Left kidney (tissue), 8 donors: ENCODE results near the gene MEDAG. TPM values are rescaled to one million over a fixed set of nuclear protein-coding genes. Genes with fewer than 3 reads are reported as not detected.

Experiments
- DNase-seq: peaks from one replicate; pipeline ENCODE4 v3.0.0-alpha.2; 2013
- long read RNA-seq, 8 donors: transcript quantifications; one replicate each; lab custom pipeline, GENCODE V29; 2026
- polyA plus RNA-seq: library from polyadenylated mRNA; unstranded; fragments of 120-200 nt; gene quantifications from one replicate; pipeline ENCODE4 v1.2.1, GENCODE V29; 2013; ENCODE audit not compliant: insufficient read length

Gene MEDAG
- polyA plus RNA-seq = 0.80 TPM
- long read RNA-seq, donor 1 = 0 reads
- long read RNA-seq, donor 2 = 0 reads
- long read RNA-seq, donor 3 = 0 reads
- long read RNA-seq, donor 4 = 0 reads
- long read RNA-seq, donor 5, partial matches to known transcripts = 0 of 2 reads
- long read RNA-seq, donor 5, other reads (novel, unspliced or antisense) = 0 of 2 reads
- long read RNA-seq, donor 6, partial matches to known transcripts = 0 of 1 reads
- long read RNA-seq, donor 6, other reads (novel, unspliced or antisense) = 0 of 1 reads
- long read RNA-seq, donor 7, partial matches to known transcripts = 0 of 1 reads
- long read RNA-seq, donor 7, other reads (novel, unspliced or antisense) = 0 of 1 reads
- long read RNA-seq, donor 8, partial matches to known transcripts = 0 of 1 reads
- long read RNA-seq, donor 8, other reads (novel, unspliced or antisense) = 0 of 1 reads

DNA sequence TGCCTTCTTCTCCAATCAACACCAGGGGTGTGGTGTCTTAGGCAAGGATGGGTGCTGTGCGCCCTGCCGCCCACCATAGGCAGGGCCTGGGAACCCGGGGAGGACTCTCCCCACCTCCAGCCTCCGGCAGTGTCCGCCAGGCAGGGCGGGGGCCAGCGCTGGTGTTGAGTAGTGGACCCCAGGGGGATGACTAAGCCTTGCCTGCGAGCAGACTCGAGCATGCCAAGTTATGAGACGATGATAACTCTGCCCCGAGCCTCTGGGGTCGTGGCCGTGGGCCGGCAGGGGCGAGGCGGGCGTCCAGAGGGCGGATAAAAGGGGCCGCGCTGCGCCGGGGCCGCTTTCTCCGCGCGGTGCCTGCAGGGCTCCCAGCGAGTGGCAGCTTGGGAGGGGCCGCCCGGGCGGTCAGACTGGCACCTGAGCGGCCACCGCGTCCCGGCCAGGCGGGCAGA is at the start of gene MEDAG:
TSS of gene MEDAG (plus strand) at position 340 of the 452 bp plus-strand sequence. CDS start 245 bp downstream, outside the sequence.
- DNase-seq = no peak

DNA sequence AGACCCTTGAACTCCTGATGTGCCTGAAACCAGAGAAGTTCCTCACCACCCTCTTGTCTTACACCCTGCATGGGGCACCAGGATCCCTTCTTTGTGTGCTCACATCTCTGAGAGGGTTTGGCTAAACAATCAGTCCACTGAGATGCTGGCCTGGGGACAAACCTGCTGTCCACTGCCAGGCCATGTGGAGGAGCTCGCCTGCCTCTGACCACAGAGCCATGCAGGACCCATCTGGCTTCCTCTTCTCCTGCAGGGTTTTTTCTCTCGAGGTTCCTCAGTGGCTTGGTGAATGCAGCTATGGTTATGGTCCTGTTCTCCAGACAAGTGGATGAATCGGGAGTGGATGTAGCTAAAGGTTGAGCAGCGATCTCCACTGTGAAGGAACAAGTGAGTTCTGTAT is 49.1 kb upstream of the MEDAG start:
- no peak for DNase-seq

DNA sequence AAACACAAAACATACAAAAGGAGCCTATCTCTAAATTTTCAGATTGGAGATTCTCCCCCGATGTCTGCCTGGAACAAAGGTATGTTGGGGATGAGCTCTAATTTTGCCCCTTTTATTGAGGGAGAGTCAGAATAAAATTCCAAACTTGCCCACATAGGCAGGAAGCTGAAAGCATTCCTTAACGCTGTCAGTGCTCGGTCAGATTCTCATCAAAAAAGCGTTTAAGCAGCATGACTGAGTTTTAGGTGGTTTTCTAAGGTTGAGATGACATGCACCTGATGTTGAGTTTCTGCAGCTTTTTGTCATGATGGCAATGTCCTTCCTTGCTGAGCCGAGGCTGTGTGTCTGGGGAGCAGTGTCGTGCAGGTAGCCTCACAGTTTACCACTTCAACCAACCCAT is 48.4 kb upstream of the MEDAG start:
- no peak for DNase-seq

DNA sequence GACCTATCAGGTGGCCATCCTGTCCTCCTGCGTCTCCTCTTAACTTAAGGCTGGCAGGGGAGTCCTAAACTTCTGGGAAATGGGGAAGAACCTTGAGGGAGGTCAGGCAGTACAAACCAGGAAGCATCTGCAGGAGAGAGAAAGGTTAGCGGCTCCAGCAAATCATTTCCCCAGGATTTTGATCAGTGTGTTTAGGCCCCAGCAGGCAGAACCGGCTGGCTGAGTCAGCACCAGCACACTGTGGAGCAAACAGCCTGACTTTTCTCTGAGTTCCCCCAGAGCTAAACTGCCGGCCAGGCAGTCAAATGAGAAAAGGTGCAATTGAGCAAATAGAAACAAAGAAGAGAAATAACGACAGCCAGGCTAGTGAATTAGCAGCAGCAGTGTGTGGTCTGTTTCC is 46.7 kb upstream of the MEDAG start:
- no peak for DNase-seq

DNA sequence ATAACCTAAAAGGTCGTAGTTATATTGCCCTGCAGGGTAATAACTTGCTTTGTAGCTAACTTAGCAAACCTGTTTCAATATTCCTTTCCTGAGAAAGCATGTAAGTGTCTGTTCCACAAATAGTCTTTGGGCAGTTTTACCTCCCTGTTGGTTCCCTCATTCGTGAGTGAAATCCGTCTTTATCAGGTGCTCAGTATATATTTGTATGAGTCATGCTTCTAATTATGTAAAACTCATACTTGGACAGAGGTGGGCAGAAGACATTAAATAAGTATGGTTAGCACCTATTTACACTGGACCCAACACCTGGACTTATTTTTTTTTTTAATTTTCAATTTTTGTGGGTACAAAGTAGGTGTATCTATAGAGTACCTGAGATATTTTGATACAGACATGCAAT is 44.9 kb upstream of the MEDAG start:
- DNase-seq = no peak

DNA sequence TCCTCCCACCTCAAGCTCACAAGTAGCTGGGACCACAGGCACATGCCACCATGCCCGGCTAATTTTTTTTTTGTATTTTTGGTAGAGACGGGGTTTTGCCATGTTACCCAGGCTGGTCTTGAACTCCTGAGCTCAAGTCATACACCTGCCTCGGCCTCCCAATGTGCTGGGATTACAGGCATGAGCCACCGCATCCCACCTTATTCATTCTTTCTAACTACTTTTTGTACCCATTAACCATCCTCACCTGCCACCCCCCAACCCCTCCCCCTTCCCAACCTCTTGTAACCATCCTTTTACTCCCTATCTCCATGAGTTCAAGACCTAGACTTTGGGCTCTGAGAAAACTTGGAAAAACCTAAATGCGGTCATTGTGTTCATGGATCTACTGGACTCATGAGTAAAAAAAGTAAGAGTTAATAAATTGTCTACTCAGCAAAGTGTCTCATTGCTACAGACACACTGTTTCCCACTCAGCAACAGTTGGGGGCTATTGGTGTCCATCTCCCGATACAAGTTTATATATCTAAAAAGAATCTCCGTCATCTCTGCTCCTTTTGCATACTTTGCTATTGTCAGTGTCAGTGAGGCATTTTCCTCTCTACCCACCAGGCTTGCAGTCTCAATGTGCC is 44.1 kb upstream of the MEDAG start:
- no peak for DNase-seq

DNA sequence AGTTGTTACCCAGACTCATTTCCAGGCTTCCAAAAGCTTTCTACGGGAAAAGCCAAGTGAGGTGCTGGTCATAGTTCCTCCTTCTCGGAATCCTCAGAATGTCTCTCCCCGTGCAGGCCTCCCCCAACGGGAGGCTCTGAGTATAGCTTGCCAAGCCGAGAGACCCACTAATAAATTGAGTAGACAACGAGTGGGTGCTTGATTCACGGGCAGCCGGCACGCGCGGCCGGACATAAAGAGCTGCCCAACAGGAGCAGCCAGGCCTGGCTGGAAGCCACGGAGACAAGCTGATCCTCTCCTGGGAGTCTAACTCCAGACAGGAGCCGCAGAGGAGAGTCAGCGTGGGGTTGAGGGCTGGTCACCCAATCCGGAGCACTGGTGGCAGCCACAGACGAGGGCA is 43.4 kb upstream of the MEDAG start:
- DNase-seq = no peak

DNA sequence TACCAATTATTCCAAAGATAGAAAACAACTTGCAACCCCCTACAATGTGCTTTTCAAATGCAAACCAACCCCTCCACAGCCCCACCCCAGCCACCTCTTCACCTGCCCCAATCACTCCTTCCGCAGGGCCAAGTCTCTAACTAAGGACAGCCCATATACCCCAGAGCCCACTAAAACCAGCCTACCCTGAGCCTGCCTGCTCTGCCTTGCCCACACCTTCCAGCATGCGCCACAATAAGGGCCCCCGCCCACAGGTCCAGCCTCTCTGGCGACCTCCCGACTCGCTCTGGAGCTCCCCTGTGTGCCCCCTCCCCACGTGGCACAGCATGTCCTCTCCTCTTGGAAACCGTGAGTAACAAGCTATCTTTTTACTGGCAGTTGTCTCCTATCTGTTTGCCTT is 42.8 kb upstream of the MEDAG start:
- DNase-seq = no peak

DNA sequence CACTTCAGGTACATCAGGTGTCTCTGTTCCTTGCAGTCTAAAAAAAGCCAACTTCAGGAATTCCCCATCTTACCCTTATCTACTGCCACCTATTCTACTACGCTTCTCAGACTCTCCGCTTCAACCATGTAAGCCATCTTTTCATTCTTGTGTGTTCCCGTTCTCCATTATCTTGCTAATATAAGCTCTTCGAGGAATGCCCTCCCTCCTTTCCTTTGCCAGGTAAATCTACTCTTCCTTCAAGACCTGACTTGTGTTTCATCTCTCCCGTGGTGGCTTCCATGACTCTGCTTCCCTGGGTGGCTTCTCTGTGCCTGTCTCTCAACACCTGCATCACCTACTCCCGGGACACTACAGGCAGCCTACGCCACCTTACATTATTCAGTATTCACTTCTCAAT is 42.3 kb upstream of the MEDAG start:
- DNase-seq = no peak

DNA sequence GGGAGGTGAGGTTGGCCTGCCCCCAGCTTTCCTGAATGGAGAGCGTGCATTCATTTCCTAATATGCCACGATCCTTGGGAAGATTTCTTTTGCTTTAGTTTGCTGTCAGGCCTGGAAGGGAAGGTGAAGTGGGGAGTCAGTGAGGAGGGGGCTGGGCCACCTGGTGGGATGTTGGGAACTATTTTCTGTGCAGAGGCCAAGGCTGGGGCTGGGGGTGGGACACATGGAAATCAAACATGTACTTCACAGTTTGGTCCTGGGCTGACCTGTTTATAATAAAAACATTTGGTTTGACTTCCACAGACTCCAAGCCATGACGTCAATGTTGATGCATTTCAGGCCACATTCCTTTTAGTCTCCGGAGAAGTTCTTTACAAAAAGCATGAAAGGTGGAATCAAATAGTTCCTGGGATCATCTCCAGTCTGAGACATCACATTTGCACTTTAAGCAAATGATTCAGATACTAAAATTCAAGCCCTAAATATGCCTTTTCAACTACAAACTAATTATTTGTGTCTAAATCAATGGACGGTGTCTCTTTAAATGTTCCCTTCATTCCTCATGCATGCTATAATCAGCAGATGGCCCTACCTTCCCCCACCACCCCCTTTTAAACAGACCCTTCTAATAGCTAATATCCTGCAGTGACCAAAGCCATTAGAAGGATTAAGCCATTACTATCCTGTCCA is 41.5 kb upstream of the MEDAG start:
- DNase-seq = no peak

DNA sequence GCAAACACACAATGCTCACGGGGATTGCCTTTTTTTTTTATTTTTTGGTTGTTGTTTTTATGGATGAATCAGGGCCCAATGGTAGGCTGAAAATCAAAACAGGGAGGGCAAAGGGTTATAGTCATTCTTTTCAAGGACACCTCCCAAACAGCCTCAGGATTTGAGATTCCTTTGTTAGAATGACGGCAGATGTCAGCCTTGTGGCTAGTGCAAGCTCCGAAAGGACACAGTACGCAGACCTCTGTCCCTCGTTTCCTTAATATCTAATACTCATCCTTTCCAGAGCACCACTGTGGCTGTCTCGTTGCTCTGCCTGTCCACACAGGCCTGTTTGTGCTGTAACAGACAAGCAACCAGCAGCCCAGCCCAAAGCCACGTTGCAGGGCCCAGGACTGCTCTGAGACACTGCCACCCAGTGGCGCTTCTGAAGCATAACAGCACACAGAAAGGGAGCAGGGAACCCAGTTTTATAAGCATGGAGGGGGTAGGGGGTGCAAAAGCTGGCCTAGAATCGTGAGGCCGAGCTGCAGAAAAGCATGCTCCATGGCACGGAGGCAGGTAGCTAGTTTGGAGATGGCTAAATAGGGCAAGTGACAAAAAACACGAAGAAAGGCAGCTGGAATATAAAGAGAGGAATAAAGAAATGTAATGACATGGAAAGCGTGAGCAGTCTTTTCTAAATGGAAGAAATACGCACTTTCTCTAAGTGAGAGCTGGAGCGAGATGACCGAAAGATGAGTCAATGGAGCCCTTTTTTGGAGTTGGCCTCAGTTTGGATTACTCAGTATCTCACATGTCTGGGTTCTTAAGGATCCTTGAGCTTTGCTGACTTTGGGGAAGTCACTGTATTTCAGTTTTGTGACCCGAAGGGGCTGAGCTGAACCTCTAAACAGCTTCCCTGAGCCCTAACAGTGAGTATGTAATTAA is 40.7 kb upstream of the MEDAG start:
- DNase-seq = peak; percentile 78

DNA sequence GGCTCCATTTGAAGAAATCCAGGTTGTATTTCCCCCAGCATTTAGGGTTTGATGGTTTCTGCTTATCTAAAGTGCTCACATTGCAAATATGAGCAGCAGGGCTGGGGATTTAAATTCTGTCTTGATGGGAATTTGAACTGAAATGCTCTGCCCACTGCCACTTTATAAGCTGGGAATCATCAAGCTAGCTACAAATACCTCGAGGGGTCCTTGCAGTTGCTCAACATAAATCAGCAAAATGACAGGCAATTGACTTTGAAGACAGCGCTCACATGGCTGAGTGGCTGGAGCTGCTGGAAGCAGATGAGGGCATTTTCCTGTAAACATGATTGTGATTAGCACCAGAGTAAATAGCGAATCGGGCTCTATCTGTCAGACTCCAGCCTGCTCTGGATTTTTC is 39.4 kb upstream of the MEDAG start:
- DNase-seq = no peak

DNA sequence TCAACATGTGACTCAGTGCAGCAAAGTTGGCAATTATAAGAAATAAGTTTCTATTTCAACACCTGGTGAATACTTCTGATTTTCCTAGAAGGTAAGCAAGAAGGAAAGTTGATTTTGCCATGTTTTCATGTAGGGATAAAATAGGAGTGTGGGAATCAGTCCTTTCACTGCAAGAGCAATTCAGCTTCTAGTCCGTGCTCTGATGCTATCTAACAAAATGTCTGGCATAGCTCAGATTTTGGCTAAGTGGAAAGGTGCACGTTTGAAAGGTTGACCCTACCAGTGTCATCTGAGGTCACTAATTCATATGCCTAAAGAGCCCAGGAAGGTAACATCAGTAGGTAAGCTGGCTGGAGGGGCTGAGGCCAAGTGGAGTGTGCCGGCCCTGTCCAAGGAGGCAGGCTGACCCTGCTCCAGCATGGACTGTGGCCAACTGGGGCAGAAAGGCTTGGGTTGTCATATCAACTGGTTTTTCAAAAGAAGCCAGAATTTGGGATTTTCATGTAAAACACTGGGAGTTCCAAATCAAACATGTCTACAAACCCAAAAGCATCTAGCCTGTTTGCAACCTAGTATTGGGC is 38.9 kb upstream of the MEDAG start:
- no peak for DNase-seq

DNA sequence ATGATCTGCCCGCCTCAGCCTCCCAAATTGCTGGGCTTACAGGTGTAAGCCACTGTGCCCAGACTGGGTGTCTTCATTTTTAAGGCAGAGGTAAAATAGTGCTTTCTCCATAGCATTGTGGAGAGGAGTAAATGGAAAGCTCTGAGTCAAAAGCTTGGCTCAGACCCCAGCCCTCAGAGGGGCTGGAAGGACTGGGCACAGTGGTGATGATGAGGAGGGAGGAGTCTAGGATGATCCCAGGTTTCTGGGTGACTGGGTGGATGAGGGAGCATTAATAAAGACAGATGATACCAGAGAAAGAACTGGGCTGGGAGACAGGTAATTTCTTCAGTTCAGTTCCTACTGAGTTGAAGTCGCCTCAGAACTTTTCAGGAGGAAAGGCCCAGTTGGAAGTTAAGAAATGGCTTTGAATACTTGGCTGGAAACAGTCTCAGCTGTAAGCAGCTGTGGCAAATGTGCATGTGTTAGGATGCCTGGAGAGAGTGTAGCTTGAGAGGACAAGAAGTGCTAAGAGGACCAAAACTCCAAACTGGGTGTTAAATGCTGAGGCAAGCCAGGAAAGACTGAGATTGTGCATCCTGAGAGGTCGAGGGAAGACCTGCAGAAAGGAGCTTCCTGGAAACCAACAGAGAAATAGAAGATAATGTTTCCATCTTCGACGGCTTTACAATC is 37.1 kb upstream of the MEDAG start:
- DNase-seq = no peak

DNA sequence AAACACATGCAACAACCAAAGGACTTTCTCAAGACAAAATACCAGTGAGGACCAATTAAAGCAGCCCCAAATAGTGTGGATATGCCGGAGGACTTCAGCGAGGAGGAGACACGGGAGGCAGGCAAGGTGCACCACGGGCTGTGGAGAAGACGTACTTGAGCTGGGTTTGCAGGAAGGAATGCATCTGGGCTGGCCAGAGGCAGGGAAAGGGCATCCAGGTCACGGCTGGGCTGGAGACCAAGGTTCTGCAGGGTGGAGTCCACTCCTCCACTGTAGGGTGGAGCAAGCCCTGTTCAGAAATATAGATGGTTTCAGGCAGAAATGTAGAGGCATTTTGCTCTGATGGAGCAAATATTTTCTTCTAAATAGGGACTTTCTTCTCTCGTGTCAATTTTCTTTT is 36.6 kb upstream of the MEDAG start:
- no peak for DNase-seq

DNA sequence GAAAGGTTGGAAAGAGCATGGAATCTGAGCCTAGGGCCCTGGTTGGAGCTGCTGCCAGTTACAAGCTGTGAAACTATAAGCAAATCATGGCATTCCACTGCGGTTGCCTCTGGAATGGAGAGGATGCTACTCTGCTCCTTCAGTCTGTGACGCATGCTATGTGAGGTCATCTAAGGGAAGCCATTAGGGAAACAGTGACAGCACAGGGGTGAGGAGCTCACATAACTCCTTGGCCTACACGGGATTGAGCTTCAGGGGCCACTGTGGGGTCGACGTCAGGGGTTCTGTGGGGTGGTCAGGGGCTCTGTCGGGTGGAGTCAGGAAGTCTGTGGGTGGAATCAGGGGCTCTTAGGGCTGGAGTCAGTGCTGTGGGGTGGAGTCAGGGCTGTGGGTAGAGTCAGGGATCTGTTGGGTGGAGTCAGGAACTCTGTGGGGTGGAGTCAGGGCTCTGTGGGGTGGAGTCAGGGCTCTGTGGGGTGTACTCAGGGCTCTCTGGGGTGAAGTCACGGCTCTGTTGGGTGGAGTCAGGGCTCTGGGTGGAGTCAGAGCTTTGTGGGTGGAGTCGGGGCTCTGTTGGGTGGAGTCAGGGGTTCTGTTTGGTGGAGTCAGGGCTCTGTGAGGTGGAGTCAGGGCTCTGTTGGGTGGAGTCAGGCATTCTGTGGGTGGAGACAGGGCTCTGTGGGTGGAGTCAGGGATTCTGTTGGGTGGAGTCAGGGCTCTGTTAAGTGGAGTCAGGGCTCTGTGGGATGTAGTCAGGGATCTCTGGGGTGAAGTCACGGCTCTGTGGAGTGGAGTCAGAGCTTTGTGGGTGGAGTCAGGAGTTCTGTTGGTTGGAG is 35.8 kb upstream of the MEDAG start:
- no peak for DNase-seq

DNA sequence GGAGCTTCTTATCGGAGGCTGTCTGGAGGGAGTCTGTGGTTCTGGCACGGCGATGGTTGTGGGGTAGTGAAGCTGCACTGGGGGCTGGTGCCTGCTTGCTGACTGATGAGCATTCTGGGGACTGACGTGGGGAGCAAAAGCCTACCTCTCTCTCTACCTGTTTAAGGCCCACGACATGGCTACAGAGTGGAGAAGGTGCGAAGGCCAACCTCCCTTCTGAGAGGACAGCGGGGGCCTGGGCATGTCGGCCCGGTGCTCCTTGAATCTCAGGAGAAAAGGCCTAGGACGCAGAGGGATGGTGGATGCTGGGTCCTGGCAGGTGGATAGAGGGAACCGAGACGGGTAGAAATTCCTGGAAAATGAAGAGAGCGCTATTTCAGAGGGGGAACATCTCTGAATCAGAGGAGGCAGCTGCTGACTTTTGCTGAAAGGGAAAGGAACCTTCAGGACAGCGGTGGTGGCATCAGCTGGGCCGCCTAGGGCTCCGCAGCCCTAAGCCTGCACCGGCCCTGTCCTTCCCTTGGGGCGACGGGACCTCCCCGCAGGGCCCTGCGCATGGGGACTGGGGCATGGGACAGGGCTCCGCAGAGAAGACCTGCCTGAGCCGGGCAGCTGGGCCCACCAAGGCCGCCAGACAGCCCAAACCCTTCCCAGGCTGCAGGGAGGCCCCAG is 35.0 kb upstream of the MEDAG start:
- no peak for DNase-seq

DNA sequence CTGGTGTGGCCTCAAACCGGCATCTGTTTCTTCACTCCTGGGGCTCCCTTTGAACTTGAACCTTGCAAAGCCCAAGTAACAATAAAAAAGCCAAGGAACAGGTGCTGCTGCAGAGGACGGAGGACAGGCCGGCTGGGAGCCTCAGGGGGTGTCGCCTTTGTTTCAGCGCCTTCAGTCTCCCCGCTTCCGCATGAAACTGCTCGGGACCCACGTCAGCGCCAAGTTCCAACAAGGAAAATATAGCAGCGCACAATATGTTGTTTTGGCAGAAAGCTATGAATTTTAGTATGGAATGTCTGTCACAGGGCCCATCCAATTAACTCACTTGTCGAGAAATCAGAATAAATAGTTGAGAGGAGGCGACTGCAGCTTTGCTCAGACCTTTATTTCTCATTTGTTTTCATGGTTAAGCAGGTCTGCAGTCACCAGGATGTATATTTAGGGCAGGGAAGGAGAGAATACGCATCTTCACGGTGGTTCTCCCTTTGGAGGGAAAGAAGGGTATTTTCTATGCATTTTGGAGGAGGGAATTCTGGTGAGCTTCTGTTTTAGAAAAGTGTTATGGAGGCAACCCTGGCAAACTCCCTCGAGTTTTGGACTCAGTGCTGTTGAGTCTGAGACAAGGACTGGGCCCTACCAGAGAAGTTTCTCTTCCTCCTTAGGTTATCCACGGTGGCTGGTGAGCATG is 34.3 kb upstream of the MEDAG start:
- no peak for DNase-seq

DNA sequence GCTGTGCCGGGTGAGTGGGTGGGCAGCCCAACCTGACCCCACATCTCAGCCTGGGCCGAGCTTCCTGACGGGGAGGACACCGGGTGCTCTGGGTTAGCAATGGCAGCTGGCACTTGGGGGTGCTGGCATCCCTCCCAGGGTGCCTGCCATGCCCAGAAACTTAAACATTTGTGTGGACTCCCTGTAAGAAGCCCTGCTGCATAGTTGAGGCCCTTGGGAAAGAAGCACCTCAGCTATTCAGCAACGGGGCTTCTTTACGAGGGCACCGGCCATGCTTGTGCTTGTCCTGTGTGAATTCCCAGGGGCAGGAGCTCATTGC is 33.8 kb upstream of the MEDAG start:
- no peak for DNase-seq
